PC-9 (cell line): Measurements from ENCODE around the gene RASSF3.

ENCODE experiments used
- CTCF ChIP-seq: fragments of 200-600 bp; sonication (generic); conservative IDR thresholded peaks from 2 replicates; pipeline ENCODE4 v1.6.1; 2017; ENCODE audit warnings: mixed run types, antibody characterized with exemption, mild to moderate bottlenecking, moderate library complexity
- EZH2 ChIP-seq: fragments of 200-600 bp; sonication (generic); IDR thresholded peaks from 2 replicates; pipeline ENCODE4 v1.8.0; 2017; ENCODE audit warnings: antibody characterized with exemption, low read depth

- TF ChIP-seq CTCF = no peak
- no peak for TF ChIP-seq EZH2
Measured at GRCh38 chr12:64706857-64707256, 96.6 kb downstream of the RASSF3 start.
